ENCODE data around the gene IGSF9B.
"Not testable (repeated sequence)": the region's sequence is repeated elsewhere in the genome, so short reads cannot be mapped to it uniquely, and the experiment has no call there.

Gene IGSF9B

GRCh38 chr11:133956650-133957633 lies at the start of gene IGSF9B:
IGSF9B (minus strand) TSS chr11:133956968; CDS start chr11:133956754, 214 bp downstream.
- peak; percentile 80 for DNase-seq

GRCh38 chr11:134004496-134005172 lies 47.9 kb upstream of the IGSF9B start:
- DNase-seq: no peak

GRCh38 chr11:134003792-134004495 lies 47.2 kb upstream of the IGSF9B start:
- no peak for DNase-seq

GRCh38 chr11:134002819-134003218 lies 46.1 kb upstream of the IGSF9B start:
- DNase-seq: not testable (repeated sequence)

GRCh38 chr11:134002338-134002737 lies 45.6 kb upstream of the IGSF9B start:
- not testable (repeated sequence) for DNase-seq

- no peak for DNase-seq
Measured at GRCh38 chr11:134001596-134001995, 44.8 kb upstream of the IGSF9B start.

- no peak for DNase-seq
Measured at GRCh38 chr11:134001088-134001487, 44.3 kb upstream of the IGSF9B start.

- no peak for DNase-seq
Measured at GRCh38 chr11:133999355-133999754, 42.6 kb upstream of the IGSF9B start.

GRCh38 chr11:133997554-133997953 lies 40.8 kb upstream of the IGSF9B start:
- DNase-seq: no peak

- DNase-seq: no peak
Measured at GRCh38 chr11:133996671-133997070, 39.9 kb upstream of the IGSF9B start.

GRCh38 chr11:133995066-133995465 lies 38.3 kb upstream of the IGSF9B start:
- no peak for DNase-seq

GRCh38 chr11:133993921-133994320 lies 37.2 kb upstream of the IGSF9B start:
- DNase-seq: no peak

- peak; percentile 25 for DNase-seq
Measured at GRCh38 chr11:133993107-133993506, 36.3 kb upstream of the IGSF9B start.

GRCh38 chr11:133992121-133992520 lies 35.4 kb upstream of the IGSF9B start:
- DNase-seq: no peak

- DNase-seq: no peak
Measured at GRCh38 chr11:133991101-133991500, 34.3 kb upstream of the IGSF9B start.

- DNase-seq: no peak
Measured at GRCh38 chr11:133990501-133990900, 33.7 kb upstream of the IGSF9B start.

GRCh38 chr11:133988686-133989410 lies 32.1 kb upstream of the IGSF9B start:
- no peak for DNase-seq

- DNase-seq: no peak
Measured at GRCh38 chr11:133987171-133987570, 30.4 kb upstream of the IGSF9B start.

GRCh38 chr11:133985981-133986944 lies 29.5 kb upstream of the IGSF9B start:
- DNase-seq: no peak

- no peak for DNase-seq
Measured at GRCh38 chr11:133984828-133985227, 28.1 kb upstream of the IGSF9B start.

GRCh38 chr11:133983660-133984316 lies 27.0 kb upstream of the IGSF9B start:
- DNase-seq: no peak
